Astrocyte (in vitro differentiated cells and primary cell): Measurements from ENCODE around the gene ALOX12. TPM values are rescaled to one million over a fixed set of nuclear protein-coding genes. Genes with fewer than 3 reads are reported as not detected.
"Not testable (repeated sequence)": the region's sequence is repeated elsewhere in the genome, so short reads cannot be mapped to it uniquely, and the experiment has no call there.

Experiments
- DNase-seq: peaks from one replicate; pipeline ENCODE4 v3.0.0-alpha.2; 2010; ENCODE audit warnings: low read depth
- FAIRE-seq: peaks from 2 replicates; lab custom pipeline; 2011; peaks lifted over from hg19 to GRCh38; lab: Jason Lieb, UNC
- H2AFZ ChIP-seq: 2 replicates; pipeline ENCODE4 v1.6.0; 2012; ENCODE audit warnings: low read depth, low read length, inconsistent platforms
- H3K27ac ChIP-seq: 2 replicates; pipeline ENCODE4 v1.5.1; 2011; ENCODE audit warnings: low read depth, low read length, inconsistent platforms
- H3K27me3 ChIP-seq: 2 replicates; pipeline ENCODE4 v1.6.0; 2011; ENCODE audit warnings: low read length, inconsistent platforms; ENCODE audit not compliant: insufficient read depth
- H3K36me3 ChIP-seq: 2 replicates; pipeline ENCODE4 v1.5.1; 2011; ENCODE audit warnings: low read length, inconsistent platforms; ENCODE audit not compliant: insufficient read depth
- H3K4me1 ChIP-seq: 2 replicates; pipeline ENCODE4 v1.5.1; 2011; ENCODE audit warnings: low read length, inconsistent platforms; ENCODE audit not compliant: insufficient read depth
- H3K4me2 ChIP-seq: 2 replicates; pipeline ENCODE4 v1.6.0; 2012; ENCODE audit warnings: low read length, inconsistent platforms
- H3K4me3 ChIP-seq: 2 replicates; pipeline ENCODE4 v1.5.1; 2011; ENCODE audit warnings: low read depth, mild to moderate bottlenecking, low read length, inconsistent platforms; ENCODE audit not compliant: insufficient read depth
- H3K79me2 ChIP-seq: 2 replicates; pipeline ENCODE4 v1.6.0; 2012; ENCODE audit warnings: mild to moderate bottlenecking, low read length, inconsistent platforms; ENCODE audit not compliant: insufficient read depth
- H3K9ac ChIP-seq: 2 replicates; pipeline ENCODE4 v1.6.0; 2012; ENCODE audit warnings: mild to moderate bottlenecking, low read length, inconsistent platforms
- H3K9me3 ChIP-seq: 2 replicates; pipeline ENCODE4 v1.5.1; 2012; ENCODE audit warnings: low read depth, mild to moderate bottlenecking, low read length, inconsistent platforms; ENCODE audit not compliant: insufficient read depth
- H4K20me1 ChIP-seq: 2 replicates; pipeline ENCODE4 v1.6.0; 2012; ENCODE audit warnings: low read length, inconsistent platforms; ENCODE audit not compliant: insufficient read depth
- H3K27ac Mint-ChIP-seq: one replicate; pipeline ENCODE4 v1.8.0; 2021; ENCODE audit warnings: mild to moderate bottlenecking, mixed read lengths; ENCODE audit not compliant: unreplicated experiment
- H3K27me3 Mint-ChIP-seq: one replicate; pipeline ENCODE4 v1.8.0; 2021; ENCODE audit warnings: low read depth, mixed read lengths; ENCODE audit not compliant: unreplicated experiment
- H3K36me3 Mint-ChIP-seq: one replicate; pipeline ENCODE4 v1.8.0; 2021; ENCODE audit warnings: low read depth, mixed read lengths; ENCODE audit not compliant: unreplicated experiment
- H3K4me1 Mint-ChIP-seq: one replicate; pipeline ENCODE4 v1.8.0; 2021; ENCODE audit warnings: low read depth, mixed read lengths; ENCODE audit not compliant: unreplicated experiment
- H3K4me3 Mint-ChIP-seq: one replicate; pipeline ENCODE4 v1.8.0; 2021; ENCODE audit warnings: mild to moderate bottlenecking, moderate library complexity, mixed read lengths; ENCODE audit not compliant: unreplicated experiment
- H3K9me3 Mint-ChIP-seq: one replicate; pipeline ENCODE4 v1.8.0; 2021; ENCODE audit warnings: mild to moderate bottlenecking, mixed read lengths; ENCODE audit not compliant: unreplicated experiment
- CTCF ChIP-seq: IDR thresholded peaks from 2 replicates; pipeline ENCODE4 v1.5.1; 2011; ENCODE audit warnings: low read depth, mild to moderate bottlenecking, inconsistent platforms, low read length, moderate library complexity; ENCODE audit not compliant: insufficient read depth
- EZH2 ChIP-seq: IDR thresholded peaks from 2 replicates; pipeline ENCODE4 v1.6.1; 2012; ENCODE audit warnings: mild to moderate bottlenecking, low read length, inconsistent platforms; ENCODE audit not compliant: insufficient read depth
- total RNA-seq: library from RNA; stranded (reverse); gene quantifications from 2 replicates; pipeline ENCODE4 v1.2.1, GENCODE V29; 2021

ALOX12 gene
- total RNA-seq, 1 donor from 2014 or later = not detected

DNA sequence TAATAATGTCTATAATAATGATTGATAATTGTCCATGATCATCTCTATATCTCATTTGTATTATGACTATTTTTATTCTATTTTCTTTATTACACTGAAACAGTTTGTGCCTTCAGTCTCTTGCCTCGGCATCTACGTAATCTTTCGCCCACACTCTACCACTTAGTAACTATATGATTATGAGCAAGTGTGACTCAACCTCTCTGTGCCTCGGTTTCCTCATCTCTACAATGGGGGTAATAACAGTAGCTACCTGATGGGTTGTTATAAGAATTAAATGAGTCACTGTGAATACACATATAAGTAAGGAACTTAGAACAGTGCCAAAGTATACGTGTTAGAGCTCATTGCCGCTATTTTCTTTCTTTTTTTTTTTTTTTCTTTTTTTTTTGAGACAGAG lies 51.7 kb downstream of the ALOX12 start:
- Histone ChIP-seq H3K9me3 (peaks cover 3% of the 10 kb centered on the region), H3K9ac (no peak overlapping the region), H2AFZ (no peak overlapping the region), H3K36me3 (no peaks in the 10 kb centered on the region), H3K79me2 (no peaks in the 10 kb centered on the region), H3K27ac (no peak overlapping the region), H3K4me3 (no peak overlapping the region), H3K4me2 (no peak overlapping the region), H3K27me3 (peaks cover 17% of the 10 kb centered on the region), H4K20me1 (no peaks in the 10 kb centered on the region), H3K4me1 (peaks cover 17% of the 10 kb centered on the region)
- DNase-seq = no peak
- FAIRE-seq = no peak
- no peaks in the 10 kb centered on the region for H3K9me3 Mint-ChIP-seq
- H3K27ac Mint-ChIP-seq = no peak overlapping the region
- no peak overlapping the region for H3K4me3 Mint-ChIP-seq
- no peak for TF ChIP-seq EZH2
- TF ChIP-seq CTCF = no peak
- peaks cover 32% of the 10 kb centered on the region for H3K27me3 Mint-ChIP-seq
- H3K36me3 Mint-ChIP-seq = no peaks in the 10 kb centered on the region
- H3K4me1 Mint-ChIP-seq = peaks cover 6% of the 10 kb centered on the region

GRCh38 chr17:7048968-7049367 lies 53.1 kb downstream of the ALOX12 start:
- Histone ChIP-seq H4K20me1 (no peaks in the 10 kb centered on the region), H3K4me2 (no peak overlapping the region), H3K4me3 (no peak overlapping the region), H3K4me1 (peaks cover 8% of the 10 kb centered on the region), H2AFZ (no peak overlapping the region), H3K9ac (no peak overlapping the region), H3K36me3 (no peaks in the 10 kb centered on the region), H3K9me3 (peaks cover 3% of the 10 kb centered on the region), H3K27me3 (peaks cover 8% of the 10 kb centered on the region), H3K79me2 (no peaks in the 10 kb centered on the region), H3K27ac (no peak overlapping the region)
- H3K4me3 Mint-ChIP-seq = peak overlapping the region; percentile 70
- peaks cover 6% of the 10 kb centered on the region for H3K4me1 Mint-ChIP-seq
- FAIRE-seq = no peak
- TF ChIP-seq EZH2 (no peak), CTCF (no peak)
- no peak overlapping the region for H3K27ac Mint-ChIP-seq
- no peaks in the 10 kb centered on the region for H3K9me3 Mint-ChIP-seq
- peaks cover 36% of the 10 kb centered on the region for H3K27me3 Mint-ChIP-seq
- H3K36me3 Mint-ChIP-seq = no peaks in the 10 kb centered on the region
- DNase-seq = no peak

DNA sequence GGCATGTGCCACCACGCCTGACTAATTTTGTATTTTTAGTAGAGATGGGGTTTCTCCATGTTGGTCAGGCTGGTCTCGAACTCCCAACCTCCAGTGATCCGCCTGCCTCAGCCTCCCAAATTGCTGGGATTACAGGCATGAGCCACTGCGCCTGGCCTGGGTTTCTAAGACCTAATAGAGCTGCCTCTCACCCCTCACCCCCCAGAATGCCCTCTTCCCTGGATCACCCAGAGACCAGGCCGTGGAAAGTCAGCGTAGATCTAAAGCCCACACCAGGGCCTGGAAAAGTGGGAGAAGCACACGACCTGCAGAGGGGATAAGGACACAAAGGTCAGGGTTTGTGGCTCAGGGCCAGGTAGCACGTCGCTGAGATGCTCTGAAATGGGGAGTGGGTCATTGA lies 54.7 kb downstream of the ALOX12 start:
- H3K79me2 ChIP-seq, H3K9ac ChIP-seq, H3K4me3 Mint-ChIP-seq, H3K4me1 ChIP-seq, H2AFZ ChIP-seq, H3K27ac Mint-ChIP-seq, FAIRE-seq, H3K9me3 Mint-ChIP-seq, H3K36me3 Mint-ChIP-seq, H3K27me3 ChIP-seq, H3K4me2 ChIP-seq, H3K36me3 ChIP-seq, H4K20me1 ChIP-seq, H3K9me3 ChIP-seq, H3K27ac ChIP-seq, DNase-seq, H3K4me3 ChIP-seq, H3K4me1 Mint-ChIP-seq: not testable (repeated sequence)
- H3K27me3 Mint-ChIP-seq = peaks cover 27% of the 10 kb centered on the region
